ENCODE results near the gene OPA3. TPM values are rescaled to one million over a fixed set of nuclear protein-coding genes. Genes with fewer than 3 reads are reported as not detected.

The OPA3 gene
- total and polyA plus RNA-seq, 8 donors, result under 0.01 to 27.5 (median 3.7) TPM

DNA sequence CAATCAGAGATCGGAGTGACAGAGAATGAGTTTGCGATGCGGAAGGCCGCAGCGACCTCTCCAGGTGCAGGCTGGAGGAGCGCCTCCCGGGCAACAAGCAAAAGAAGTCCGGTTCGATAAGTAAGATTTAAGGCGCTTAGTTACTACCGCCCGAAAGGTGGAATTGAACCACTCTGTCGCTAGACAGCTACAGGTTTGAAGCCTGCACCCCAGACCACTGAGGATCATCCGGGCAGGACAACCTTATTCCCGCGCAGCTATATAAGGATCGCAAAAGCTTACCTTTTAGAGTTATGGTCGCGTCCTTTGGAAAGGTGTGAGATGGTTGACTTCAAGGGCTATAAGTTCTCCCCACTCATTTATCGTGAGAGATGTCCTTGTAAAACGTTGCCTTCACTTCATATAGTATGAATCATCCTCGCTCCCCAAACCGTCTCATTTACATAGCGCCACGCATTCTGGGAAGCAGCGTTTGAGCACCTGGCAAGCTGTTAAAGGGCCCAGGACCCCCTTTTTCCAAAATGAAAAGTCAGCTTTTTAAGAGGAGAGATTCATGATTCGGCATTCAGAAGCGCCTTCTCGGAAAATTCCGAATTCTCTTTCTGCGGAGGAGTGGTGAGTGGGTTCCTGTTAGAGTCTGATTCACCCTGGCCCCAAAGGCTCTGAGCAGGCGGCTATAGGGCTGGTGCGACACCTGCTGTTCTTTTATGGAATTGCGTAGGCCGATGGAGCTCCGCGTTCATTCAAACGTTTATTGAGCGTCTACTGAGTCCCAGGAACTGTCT is 106.0 kb downstream of the OPA3 start:
- peak overlapping the region; percentile 45 to 53 (median 46) for H3K4me3 ChIP-seq
- DNase-seq, result peak; percentile 86 to 95
- peaks cover 0 to 1% (median 0%) of the 10 kb centered on the region in 4 donors for H3K36me3 ChIP-seq
- H3K4me1 ChIP-seq, result peaks cover 7 to 22% (median 11%) of the 10 kb centered on the region in 4 donors
- intact Hi-C loops (cut with DNase I; ENCODE audit: low total_unique reads), result loop anchor here (5.0 kb wide), 1 partner anchor 36 kb away; no protein-coding TSS in a partner anchor
- 0% methylated on average over 34 to 39 of the region's 39 CpGs for WGBS, 5 donors
- peak overlapping the region; percentile 85 to 98 (median 95) for H3K27ac ChIP-seq
- H3K27me3 ChIP-seq, result peaks cover 0 to 15% (median 4%) of the 10 kb centered on the region in 3 donors
- no peaks in the 10 kb centered on the region for H3K9me3 ChIP-seq
- TF ChIP-seq, protein P1, sequence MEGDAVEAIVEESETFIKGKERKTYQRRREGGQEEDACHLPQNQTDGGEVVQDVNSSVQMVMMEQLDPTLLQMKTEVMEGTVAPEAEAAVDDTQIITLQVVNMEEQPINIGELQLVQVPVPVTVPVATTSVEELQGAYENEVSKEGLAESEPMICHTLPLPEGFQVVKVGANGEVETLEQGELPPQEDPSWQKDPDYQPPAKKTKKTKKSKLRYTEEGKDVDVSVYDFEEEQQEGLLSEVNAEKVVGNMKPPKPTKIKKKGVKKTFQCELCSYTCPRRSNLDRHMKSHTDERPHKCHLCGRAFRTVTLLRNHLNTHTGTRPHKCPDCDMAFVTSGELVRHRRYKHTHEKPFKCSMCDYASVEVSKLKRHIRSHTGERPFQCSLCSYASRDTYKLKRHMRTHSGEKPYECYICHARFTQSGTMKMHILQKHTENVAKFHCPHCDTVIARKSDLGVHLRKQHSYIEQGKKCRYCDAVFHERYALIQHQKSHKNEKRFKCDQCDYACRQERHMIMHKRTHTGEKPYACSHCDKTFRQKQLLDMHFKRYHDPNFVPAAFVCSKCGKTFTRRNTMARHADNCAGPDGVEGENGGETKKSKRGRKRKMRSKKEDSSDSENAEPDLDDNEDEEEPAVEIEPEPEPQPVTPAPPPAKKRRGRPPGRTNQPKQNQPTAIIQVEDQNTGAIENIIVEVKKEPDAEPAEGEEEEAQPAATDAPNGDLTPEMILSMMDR (IDR thresholded peaks at IDR 0.05), result peak in 5 of 7 experiments; percentile 96 to 100 (median 97)
- TF ChIP-seq EP300 (IDR thresholded peaks at IDR 0.05) (no peak), POLR2AphosphoS5 (IDR thresholded peaks at IDR 0.05) (peak in 2 of 3 donors; percentile 46 to 75)

DNA sequence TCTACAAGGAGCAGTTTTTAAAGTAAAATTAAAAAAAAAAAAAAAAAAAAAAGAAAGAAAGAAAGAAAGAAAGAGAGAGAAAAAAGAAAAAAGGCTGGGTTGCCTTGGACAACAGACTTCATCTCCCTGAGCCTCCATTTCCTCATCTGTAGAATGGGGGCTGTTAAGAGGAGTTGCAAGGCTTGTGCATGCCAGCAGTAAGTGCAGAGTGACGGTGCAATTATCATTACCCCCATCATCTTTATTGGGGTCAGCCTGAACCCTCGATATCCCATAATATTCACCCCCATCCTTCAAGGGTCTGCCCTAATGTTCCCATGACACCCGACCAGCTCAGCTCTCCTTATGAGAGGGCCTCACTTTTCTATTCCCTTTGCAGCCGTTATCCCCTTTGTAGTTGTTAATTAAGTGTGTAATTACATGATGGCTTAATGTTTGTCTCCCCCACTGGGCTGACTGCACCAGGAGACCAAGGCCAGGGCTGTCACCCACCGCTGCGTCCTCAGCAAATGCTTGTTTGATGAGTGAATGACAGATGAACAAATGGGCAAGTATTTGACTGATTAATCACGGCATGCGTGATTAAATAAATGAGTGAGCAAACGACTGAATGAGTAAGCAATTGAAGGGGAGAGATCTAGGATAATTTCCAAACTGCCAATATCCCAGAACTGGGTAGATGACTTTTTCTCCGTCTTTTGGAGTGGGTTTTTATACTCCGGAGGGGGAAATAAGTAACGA is 106.7 kb downstream of the OPA3 start:
- Histone ChIP-seq H3K9me3 (no peaks in the 10 kb centered on the region), H3K36me3 (peaks cover 0 to 9% (median 0%) of the 10 kb centered on the region in 4 donors), H3K4me1 (peaks cover 7 to 26% (median 14%) of the 10 kb centered on the region in 4 donors), H3K27me3 (peaks cover 0 to 22% (median 12%) of the 10 kb centered on the region in 3 donors), H3K27ac (peak overlapping the region; percentile 85 to 98 (median 95)), H3K4me3 (peak overlapping the region; percentile 45 to 53 (median 46))
- 4 to 8% (median 8%) methylated on average over 12 of the region's 12 CpGs for WGBS, 5 donors
- no peak for DNase-seq
- intact Hi-C loops (cut with DNase I; ENCODE audit: low total_unique reads), result loop anchor here (5.0 kb wide), 1 partner anchor 36 kb away; no protein-coding TSS in a partner anchor
- TF ChIP-seq, protein P1 (IDR thresholded peaks at IDR 0.05), result no peak
- TF ChIP-seq POLR2A (IDR thresholded peaks at IDR 0.05) (no peak), EP300 (IDR thresholded peaks at IDR 0.05) (no peak), POLR2AphosphoS5 (IDR thresholded peaks at IDR 0.05) (no peak)

Other genes with a start within 250 kb of the OPA3 start
- gene KLC3, start 244.1 kb downstream of the OPA3 start, total RNA-seq, result under 1 TPM in 1 of 5 donors, not detected in 4; 0.92 TPM
- 1 to 10 TPM in 2 of 3 donors, under 1 TPM in 1; 0.61 to 7.0 (median 1.1) TPM for gene KLC3, start 244.1 kb downstream of the OPA3 start, polyA plus RNA-seq
- 10 to 100 TPM in 3 of 5 donors, 1 to 10 TPM in 2; 5.3 to 77.3 (median 12.0) TPM for gene ERCC2, start 214.2 kb downstream of the OPA3 start, total RNA-seq
- gene ERCC2, start 214.2 kb downstream of the OPA3 start, polyA plus RNA-seq, result 10 to 100 TPM in 1 of 3 donors, 1 to 10 TPM in 2; 6.2 to 10.5 (median 6.9) TPM
- gene PPP1R13L, start 179.7 kb downstream of the OPA3 start, total RNA-seq, result 10 to 100 TPM in 3 of 5 donors, 1 to 10 TPM in 2; 2.4 to 44.9 (median 28.0) TPM
- gene PPP1R13L, start 179.7 kb downstream of the OPA3 start, polyA plus RNA-seq, result 100 to 1,000 TPM in 1 of 3 donors, 10 to 100 TPM in 1, 1 to 10 TPM in 1; 9.2 to 120 (median 11.8) TPM
- 1 to 10 TPM in 2 of 5 donors, under 1 TPM in 1, not detected in 2; 0.55 to 5.9 (median 2.2) TPM for gene POLR1G, start 178.2 kb downstream of the OPA3 start, total RNA-seq
- 1 to 10 TPM; 1.8 to 7.2 (median 3.4) TPM for gene POLR1G, start 178.2 kb downstream of the OPA3 start, polyA plus RNA-seq
- 10 to 100 TPM in 4 of 5 donors, 1 to 10 TPM in 1; 7.8 to 79.3 (median 36.9) TPM for gene ERCC1, start 160.9 kb downstream of the OPA3 start, total RNA-seq
- 10 to 100 TPM; 53.9 to 66.9 (median 54.6) TPM for gene ERCC1, start 160.9 kb downstream of the OPA3 start, polyA plus RNA-seq
- 10 to 100 TPM in 2 of 5 donors, 1 to 10 TPM in 3; 1.2 to 76.8 (median 5.5) TPM for gene FOSB, start 116.8 kb downstream of the OPA3 start, total RNA-seq
- 10 to 100 TPM in 2 of 3 donors, 1 to 10 TPM in 1; 6.9 to 20.9 (median 11.1) TPM for gene FOSB, start 116.8 kb downstream of the OPA3 start, polyA plus RNA-seq
- 10 to 100 TPM in 2 of 5 donors, 1 to 10 TPM in 2, not detected in 1; 2.0 to 37.3 (median 10.6) TPM for gene RTN2, start 87.8 kb downstream of the OPA3 start, total RNA-seq
- 1 to 10 TPM; 4.7 to 9.3 (median 7.9) TPM for gene RTN2, start 87.8 kb downstream of the OPA3 start, polyA plus RNA-seq
- gene PPM1N, start 86.4 kb downstream of the OPA3 start, total RNA-seq, result 1 to 10 TPM in 1 of 5 donors, under 1 TPM in 1, not detected in 3; 0.92 to 1.6 TPM
- 1 to 10 TPM; 1.9 to 5.2 (median 4.9) TPM for gene PPM1N, start 86.4 kb downstream of the OPA3 start, polyA plus RNA-seq
- 100 to 1,000 TPM in 3 of 5 donors, 10 to 100 TPM in 2; 48.4 to 280 (median 119) TPM for gene VASP, start 77.3 kb downstream of the OPA3 start, total RNA-seq
- gene VASP, start 77.3 kb downstream of the OPA3 start, polyA plus RNA-seq, result 100 to 1,000 TPM in 1 of 3 donors, 10 to 100 TPM in 2; 62.8 to 149 (median 76.0) TPM
- gene GPR4, start 17.4 kb upstream of the OPA3 start, total RNA-seq, result 1 to 10 TPM; 1.3 to 5.8 (median 2.0) TPM
- 1 to 10 TPM in 2 of 3 donors, under 1 TPM in 1; 0.60 to 3.2 (median 2.9) TPM for gene GPR4, start 17.4 kb upstream of the OPA3 start, polyA plus RNA-seq
- gene EML2, start 54.6 kb upstream of the OPA3 start, total RNA-seq, result 100 to 1,000 TPM in 2 of 5 donors, 10 to 100 TPM in 3; 17.8 to 387 (median 33.8) TPM
- gene EML2, start 54.6 kb upstream of the OPA3 start, polyA plus RNA-seq, result 10 to 100 TPM; 28.6 to 53.0 (median 31.8) TPM
- gene GIPR, start 83.4 kb upstream of the OPA3 start, total RNA-seq, result 10 to 100 TPM in 3 of 5 donors, 1 to 10 TPM in 2; 5.1 to 44.9 (median 11.9) TPM
- gene GIPR, start 83.4 kb upstream of the OPA3 start, polyA plus RNA-seq, result 1 to 10 TPM; 1.9 to 2.4 (median 2.1) TPM
- 100 to 1,000 TPM in 3 of 5 donors, 10 to 100 TPM in 2; 79.9 to 217 (median 127) TPM for gene SNRPD2, start 107.2 kb upstream of the OPA3 start, total RNA-seq
- gene SNRPD2, start 107.2 kb upstream of the OPA3 start, polyA plus RNA-seq, result 100 to 1,000 TPM; 378 to 511 (median 467) TPM
- gene QPCTL, start 107.9 kb upstream of the OPA3 start, total RNA-seq, result 10 to 100 TPM in 2 of 5 donors, 1 to 10 TPM in 3; 5.8 to 33.6 (median 7.6) TPM
- 1 to 10 TPM; 1.7 to 7.0 (median 4.2) TPM for gene QPCTL, start 107.9 kb upstream of the OPA3 start, polyA plus RNA-seq
- gene FBXO46, start 146.1 kb upstream of the OPA3 start, total RNA-seq, result 10 to 100 TPM in 3 of 5 donors, 1 to 10 TPM in 2; 4.0 to 61.7 (median 12.3) TPM
- gene FBXO46, start 146.1 kb upstream of the OPA3 start, polyA plus RNA-seq, result 10 to 100 TPM in 1 of 3 donors, 1 to 10 TPM in 2; 6.3 to 10.1 (median 7.9) TPM
- not detected for gene MEIOSIN, start 148.6 kb upstream of the OPA3 start, total RNA-seq
- not detected for gene MEIOSIN, start 148.6 kb upstream of the OPA3 start, polyA plus RNA-seq
- 10 to 100 TPM in 4 of 5 donors, 1 to 10 TPM in 1; 4.0 to 39.1 (median 25.9) TPM for gene SIX5, start 184.4 kb upstream of the OPA3 start, total RNA-seq
- gene SIX5, start 184.4 kb upstream of the OPA3 start, polyA plus RNA-seq, result 10 to 100 TPM; 14.4 to 23.3 (median 16.6) TPM
- 100 to 1,000 TPM in 2 of 5 donors, 10 to 100 TPM in 3; 53.1 to 248 (median 72.8) TPM for gene DMPK, start 197.7 kb upstream of the OPA3 start, total RNA-seq
- gene DMPK, start 197.7 kb upstream of the OPA3 start, polyA plus RNA-seq, result 10 to 100 TPM; 27.2 to 76.9 (median 56.5) TPM
- gene DMWD, start 208.0 kb upstream of the OPA3 start, total RNA-seq, result 10 to 100 TPM in 4 of 5 donors, 1 to 10 TPM in 1; 5.3 to 52.1 (median 27.9) TPM
- gene DMWD, start 208.0 kb upstream of the OPA3 start, polyA plus RNA-seq, result 10 to 100 TPM; 12.8 to 17.4 (median 15.9) TPM
- 1 to 10 TPM in 2 of 5 donors, under 1 TPM in 1, not detected in 2; 0.37 to 5.8 (median 1.4) TPM for gene RSPH6A, start 230.5 kb upstream of the OPA3 start, total RNA-seq
- not detected for gene RSPH6A, start 230.5 kb upstream of the OPA3 start, polyA plus RNA-seq

Measured in stomach (tissue), 9 donors.